H1 (cell line): Measurements from ENCODE around the gene LRP11. TPM values are rescaled to one million over a fixed set of nuclear protein-coding genes. Genes with fewer than 3 reads are reported as not detected.

Experiments
- CTCF ChIA-PET: fragments of 300-600 bp; sonication (Branson Sonifier 250); formaldehyde crosslinking; loops from one replicate; lab custom pipeline; 2021; ENCODE audit not compliant: partially characterized antibody; lab: Charles Lee
- POLR2A ChIA-PET: fragments of 300-600 bp; sonication (Branson Sonifier 250); formaldehyde crosslinking; loops from one replicate; lab custom pipeline; 2021; ENCODE audit warnings: inconsistent platforms; ENCODE audit not compliant: partially characterized antibody; lab: Charles Lee
- DNase-seq, 2 experiments: peaks; one replicate each; pipeline versions ENCODE4 v3.0.0 to v3.0.0-alpha.2; 2010 to 2022; ENCODE audit warnings: low spot score in 2 of 2, low read depth in 1 of 2, mixed read lengths in 1 of 2
- FAIRE-seq: peaks from 2 replicates; lab custom pipeline; 2011; peaks lifted over from hg19 to GRCh38; lab: Jason Lieb, UNC
- H2AFZ ChIP-seq: 2 replicates; pipeline ENCODE4 v1.8.1; 2012; ENCODE audit warnings: low read length, inconsistent platforms
- H2AK5ac ChIP-seq: 2 replicates; pipeline ENCODE4 v1.6.1; 2013; ENCODE audit warnings: low read depth, low read length
- H2BK120ac ChIP-seq: replicated peaks from 2 replicates; pipeline ENCODE3; 2013; ENCODE audit warnings: low read depth, low read length, inconsistent platforms
- H2BK12ac ChIP-seq: 2 replicates; pipeline ENCODE4 v1.6.1; 2013; ENCODE audit warnings: low read depth, low read length
- H2BK15ac ChIP-seq: 2 replicates; pipeline ENCODE4 v1.6.1; 2013; ENCODE audit warnings: low read length
- H2BK20ac ChIP-seq: 2 replicates; pipeline ENCODE4 v1.6.1; 2013; ENCODE audit warnings: low read length
- H2BK5ac ChIP-seq: 2 replicates; pipeline ENCODE4 v1.6.1; 2013; ENCODE audit warnings: low read depth, low read length
- H3K14ac ChIP-seq: 2 replicates; pipeline ENCODE4 v1.6.1; 2013; ENCODE audit warnings: inconsistent platforms; ENCODE audit not compliant: insufficient read length
- H3K18ac ChIP-seq: 2 replicates; pipeline ENCODE4 v1.6.1; 2013; ENCODE audit warnings: low read length; ENCODE audit errors: extremely low read depth
- H3K23ac ChIP-seq: 2 replicates; pipeline ENCODE4 v1.6.1; 2013; ENCODE audit warnings: inconsistent platforms; ENCODE audit not compliant: insufficient read length
- H3K23me2 ChIP-seq: 2 replicates; pipeline ENCODE4 v1.6.1; 2013; ENCODE audit warnings: low read depth, low read length
- H3K27ac ChIP-seq: 2 replicates; pipeline ENCODE4 v1.6.1; 2011; ENCODE audit warnings: low read depth, low read length, inconsistent platforms
- H3K27me3 ChIP-seq, 4 experiments: replicated peaks in 1 of 4; 1 replicate in 1 of 4; 2 replicates in 3 of 4; pipeline versions ENCODE4 v1.6.1 to v1.8.1; 2011 to 2013; ENCODE audit warnings: low read length in 3 of 4, mild to moderate bottlenecking in 3 of 4, inconsistent platforms in 2 of 4, mixed read lengths in 2 of 4, moderate library complexity in 1 of 4; ENCODE audit not compliant: control insufficient read depth in 3 of 4, insufficient read depth in 3 of 4; ENCODE audit errors: extremely low read depth in 1 of 4
- H3K36me3 ChIP-seq, 4 experiments: 2 replicates each; pipeline versions ENCODE4 v1.6.1 to v1.8.1; 2011 to 2013; ENCODE audit warnings: mild to moderate bottlenecking in 4 of 4, low read length in 3 of 4, moderate library complexity in 2 of 4, control low read depth in 1 of 4, inconsistent platforms in 1 of 4; ENCODE audit not compliant: insufficient read depth in 4 of 4, control insufficient read depth in 2 of 4
- H3K4ac ChIP-seq: replicated peaks from 2 replicates; pipeline ENCODE3; 2013; ENCODE audit warnings: low read length, low read depth, mixed read lengths, inconsistent platforms; ENCODE audit not compliant: insufficient read length
- H3K4me1 ChIP-seq, 4 experiments: replicated peaks in 1 of 4; 1 replicate in 1 of 4; 2 replicates in 3 of 4; pipeline versions ENCODE4 v1.6.1 to v1.8.1; 2011 to 2013; ENCODE audit warnings: low read length in 3 of 4, inconsistent platforms in 2 of 4, mixed read lengths in 1 of 4; ENCODE audit not compliant: insufficient read depth in 4 of 4, control insufficient read depth in 3 of 4
- H3K4me2 ChIP-seq, 2 experiments: 2 replicates each; pipeline versions ENCODE4 v1.6.1 to v1.8.1; 2011 to 2013; ENCODE audit warnings: low read depth in 2 of 2, low read length in 2 of 2, control low read depth in 1 of 2, inconsistent platforms in 1 of 2, mild to moderate bottlenecking in 1 of 2; ENCODE audit not compliant: insufficient read depth in 1 of 2
- H3K4me3 ChIP-seq, 4 experiments: fragments of 200-600, 300-600 bp in 1 of 4; sonication (generic), shearing (Covaris generic), sonication (Bioruptor Twin) in 1 of 4; 2 replicates each; pipeline versions ENCODE4 v1.5.1 to v1.8.1; 2011 to 2016; ENCODE audit warnings: low read length in 4 of 4, low read depth in 3 of 4, control low read depth in 2 of 4, inconsistent platforms in 2 of 4, mild to moderate bottlenecking in 2 of 4, mixed read lengths in 1 of 4, moderate library complexity in 1 of 4; ENCODE audit not compliant: insufficient read depth in 2 of 4; ENCODE audit errors: extremely low read depth in 1 of 4
- H3K56ac ChIP-seq: replicated peaks from 2 replicates; pipeline ENCODE3; 2013; ENCODE audit warnings: low read depth, mild to moderate bottlenecking, mixed read lengths, low read length, inconsistent platforms; ENCODE audit not compliant: insufficient read length
- H3K79me1 ChIP-seq: 2 replicates; pipeline ENCODE4 v1.6.1; 2013; ENCODE audit warnings: low read depth, low read length, control low read depth
- H3K79me2 ChIP-seq, 2 experiments: 2 replicates each; pipeline versions ENCODE4 v1.6.1 to v1.8.1; 2012 to 2013; ENCODE audit warnings: low read length in 2 of 2, mild to moderate bottlenecking in 2 of 2, inconsistent platforms in 1 of 2; ENCODE audit not compliant: insufficient read depth in 2 of 2, control insufficient read depth in 1 of 2
- H3K9ac ChIP-seq, 4 experiments: replicated peaks in 1 of 4; 1 replicate in 1 of 4; 2 replicates in 3 of 4; pipeline versions ENCODE4 v1.6.1 to v1.8.1; 2011 to 2013; ENCODE audit warnings: low read depth in 3 of 4, low read length in 3 of 4, control low read depth in 2 of 4, mild to moderate bottlenecking in 2 of 4, moderate library complexity in 2 of 4, inconsistent platforms in 1 of 4; ENCODE audit errors: extremely low read depth in 1 of 4
- H3K9me3 ChIP-seq, 2 experiments: 2 replicates each; pipeline versions ENCODE4 v1.6.1 to v1.8.1; 2012 to 2013; ENCODE audit warnings: mild to moderate bottlenecking in 2 of 2, moderate library complexity in 2 of 2, control low read depth in 1 of 2, inconsistent platforms in 1 of 2, low read depth in 1 of 2, low read length in 1 of 2, mixed read lengths in 1 of 2; ENCODE audit not compliant: insufficient read depth in 2 of 2
- H4K20me1 ChIP-seq, 2 experiments: replicated peaks in 1 of 2; 2 replicates each; pipeline versions ENCODE3 to v1.8.1; 2011 to 2013; ENCODE audit warnings: inconsistent platforms in 2 of 2, low read length in 2 of 2, mild to moderate bottlenecking in 1 of 2; ENCODE audit not compliant: insufficient read depth in 2 of 2, control insufficient read depth in 1 of 2
- H4K5ac ChIP-seq: 2 replicates; pipeline ENCODE4 v1.6.1; 2013; ENCODE audit warnings: low read length, low read depth, mixed read lengths, inconsistent platforms; ENCODE audit not compliant: insufficient read length
- H4K8ac ChIP-seq: 2 replicates; pipeline ENCODE4 v1.8.0; 2013; ENCODE audit warnings: mild to moderate bottlenecking, moderate library complexity, low read length, inconsistent platforms; ENCODE audit not compliant: insufficient read depth; ENCODE audit errors: extremely low read depth
- H4K91ac ChIP-seq: replicated peaks from 2 replicates; pipeline ENCODE3; 2013; ENCODE audit warnings: low read length, mixed read lengths, inconsistent platforms; ENCODE audit not compliant: insufficient read length
- ASH2L ChIP-seq: fragments of 200-600, 300-600 bp; sonication (generic); IDR thresholded peaks from one replicate; pipeline ENCODE4 v1.7.1; 2017; ENCODE audit warnings: low read length
- BCL11A ChIP-seq, 2 experiments: IDR thresholded peaks; one replicate each; pipeline ENCODE4 v1.6.1; 2011; ENCODE audit warnings: low read depth in 2 of 2, low read length in 2 of 2, mild to moderate bottlenecking in 2 of 2
- BRCA1 ChIP-seq: IDR thresholded peaks from 2 replicates; pipeline ENCODE4 v1.6.1; 2012; ENCODE audit warnings: low read depth, low read length, improper control_type of control experiment
- CHD2 ChIP-seq: IDR thresholded peaks from 2 replicates; pipeline ENCODE4 v1.6.1; 2012; ENCODE audit warnings: low read length, improper control_type of control experiment
- EP300 ChIP-seq, 2 experiments: IDR thresholded peaks; 1 replicate in 1 of 2; 2 replicates in 1 of 2; pipeline ENCODE4 v1.6.1; 2011 to 2012; ENCODE audit warnings: low read depth in 2 of 2, low read length in 2 of 2, mild to moderate bottlenecking in 2 of 2, borderline replicate concordance in 1 of 2, inconsistent platforms in 1 of 2, moderate library complexity in 1 of 2
- JUN ChIP-seq: IDR thresholded peaks from 2 replicates; pipeline ENCODE4 v1.6.1; 2011; ENCODE audit warnings: low read depth, mild to moderate bottlenecking, improper control_type of control experiment, low read length
- JUND ChIP-seq: IDR thresholded peaks from 2 replicates; pipeline ENCODE4 v1.6.1; 2011; ENCODE audit warnings: mild to moderate bottlenecking, improper control_type of control experiment, low read length
- MAFK ChIP-seq: IDR thresholded peaks from 2 replicates; pipeline ENCODE4 v1.6.1; 2012; ENCODE audit warnings: low read depth, mild to moderate bottlenecking, improper control_type of control experiment, low read length
- PHF8 ChIP-seq: fragments of 200-600 bp; sonication (generic); conservative IDR thresholded peaks from 2 replicates; pipeline ENCODE4 v1.7.1; 2012; ENCODE audit warnings: low read depth, mild to moderate bottlenecking, inconsistent platforms, low read length, moderate library complexity
- POU5F1 ChIP-seq: IDR thresholded peaks from 2 replicates; pipeline ENCODE4 v1.6.1; 2011; ENCODE audit warnings: low read depth, mild to moderate bottlenecking, low read length, moderate library complexity
- SIN3A ChIP-seq, 2 experiments: IDR thresholded peaks in 1 of 2; conservative IDR thresholded peaks in 1 of 2; 2 replicates each; pipeline ENCODE4 v1.6.1; 2011 to 2012; ENCODE audit warnings: low read length in 2 of 2, improper control_type of control experiment in 1 of 2, low read depth in 1 of 2, mild to moderate bottlenecking in 1 of 2
- SP2 ChIP-seq: IDR thresholded peaks from 2 replicates; pipeline ENCODE4 v1.6.1; 2012; ENCODE audit warnings: mild to moderate bottlenecking, low read length, inconsistent platforms
- TAF1 ChIP-seq: IDR thresholded peaks from 2 replicates; pipeline ENCODE4 v1.6.1; 2011; ENCODE audit warnings: mild to moderate bottlenecking, low read depth, low read length
- WGBS, 2 experiments: shearing (Covaris generic) in 1 of 2; methylation state at CpG; one replicate each; pipeline versions ENCODE4 v1.1.6 to v1.1.7; 2013 to 2015; ENCODE audit warnings: low lambda C conversion rate in 2 of 2, mixed read lengths in 2 of 2, inconsistent platforms in 1 of 2, low coverage in 1 of 2, missing lambda C conversion rate in 1 of 2; ENCODE audit not compliant: insufficient replicate concordance in 2 of 2, insufficient coverage in 1 of 2, insufficient read length in 1 of 2; ENCODE audit errors: extremely low coverage in 1 of 2, missing lambda C conversion rate in 1 of 2; 5-methylcytosine and 5-hydroxymethylcytosine counted together
- polyA plus RNA-seq, 7 experiments: library from polyadenylated mRNA; depleted of rRNA in 3 of 7; stranded (reverse) in 5 of 7; unstranded in 2 of 7; fragments of >200 nt in 5 of 7; fragments of 200-250 nt in 2 of 7; gene quantifications; 1 replicate in 5 of 7; 2 replicates in 1 of 7; 4 replicates in 1 of 7; pipeline versions ENCODE4 v1.2.1 to v1.2.3, GENCODE V29; 2011 to 2013; ENCODE audit warnings: missing spikeins in 2 of 7, mixed read lengths in 2 of 7
- total RNA-seq: library from RNA; stranded (reverse); fragmentation: NEBNext Ultra II Directional; extraction: Animal tissue kit (Norgen Biotek cat#: 25700); gene quantifications from 2 replicates; pipeline ENCODE4 v1.2.1, GENCODE V29; 2021

LRP11 gene
- total and polyA plus RNA-seq, 2 of the 8 experiments (the other 6 are each of a cell fraction or from before 2014, with no cell fraction given), result 11.0 to 20.0 TPM

DNA sequence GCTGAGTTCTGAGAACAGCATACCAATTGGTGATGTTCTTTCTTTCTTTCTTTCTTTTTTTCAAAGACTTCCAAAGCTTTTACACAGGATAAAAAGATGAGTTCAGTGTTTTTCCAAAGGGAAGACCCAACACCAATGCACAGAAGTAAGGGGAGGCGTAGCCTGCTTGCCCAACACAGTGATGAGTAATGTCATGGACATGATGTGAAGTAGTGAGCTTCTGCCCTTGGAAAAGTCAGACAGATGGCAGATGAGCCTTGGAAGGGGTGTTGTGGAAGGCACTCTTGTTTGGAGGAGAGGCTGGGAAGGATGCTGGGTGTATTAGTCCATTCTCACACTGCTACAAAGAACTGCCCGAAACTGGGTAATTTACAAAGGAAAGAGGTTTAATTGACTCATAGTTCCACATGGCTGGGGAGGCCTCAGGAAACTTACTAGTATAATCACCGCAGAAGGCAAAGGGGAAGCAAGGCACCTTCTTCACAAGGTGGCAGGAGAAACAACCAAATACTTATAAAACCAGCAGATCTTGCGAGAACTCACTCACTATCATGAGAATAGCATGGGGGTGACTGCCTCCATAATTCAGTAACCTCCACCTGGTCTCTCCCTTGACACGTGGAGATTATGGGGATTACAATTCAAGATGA is 12.6 kb downstream of the LRP11 start:
- CTCF ChIA-PET, result interaction anchor here (1.1 to 2.6 kb wide), 5 partner anchors 11 to 17 kb away, joined by 3 to 17 read pairs (median 11); no protein-coding TSS in a partner anchor
- Histone ChIP-seq H2BK120ac (no peak overlapping the region), H3K56ac (no peak overlapping the region), H4K20me1 (no peaks in the 10 kb centered on the region), H2AK5ac (no peak overlapping the region), H3K36me3 (no peaks in the 10 kb centered on the region), H4K8ac (no peak overlapping the region), H3K4me1 (peaks cover 0 to 7% (median 0%) of the 10 kb centered on the region in 4 experiments; a peak in 4 of 7 replicates), H3K79me1 (no peaks in the 10 kb centered on the region), H3K9me3 (no peaks in the 10 kb centered on the region), H3K4me3 (no peak overlapping the region), H2AFZ (no peak overlapping the region), H2BK20ac (no peak overlapping the region), H2BK15ac (no peak overlapping the region), H3K14ac (no peak overlapping the region), H2BK5ac (no peak overlapping the region), H3K79me2 (no peaks in the 10 kb centered on the region), H3K9ac (no peak overlapping the region), H3K23me2 (no peaks in the 10 kb centered on the region), H3K27me3 (no peaks in the 10 kb centered on the region), H3K4me2 (no peak overlapping the region), H3K27ac (no peak overlapping the region), H3K23ac (no peak overlapping the region), H3K18ac (no peak overlapping the region), H3K4ac (no peak overlapping the region), H4K91ac (no peak overlapping the region), H2BK12ac (no peak overlapping the region), H4K5ac (no peak overlapping the region)
- 92% methylated on average over 5 of the region's 5 CpGs; no CpG with 5 or more reads in 1 of the 2 experiments for WGBS, 2 experiments
- DNase-seq (no peak), FAIRE-seq (no peak)
- POLR2A ChIA-PET, result interaction anchor here (1.6 kb wide), 1 partner anchor 10 kb away, joined by 5 read pairs; no protein-coding TSS in a partner anchor
- TF ChIP-seq MAFK, result no peak
- no peak for TF ChIP-seq PHF8
- TF ChIP-seq SIN3A (conservative IDR thresholded peaks at IDR 0.05 in 1 of 2, IDR thresholded peaks at IDR 0.05 in 1 of 2; ENCODE audit: low read depth in 1 of 2, low read length in 2 of 2), result no peak
- no peak for TF ChIP-seq CHD2
- TF ChIP-seq JUND, result no peak
- TF ChIP-seq TAF1, result no peak
- no peak for TF ChIP-seq BCL11A (IDR thresholded peaks at IDR 0.05; ENCODE audit: low read depth in 2 of 2, low read length in 2 of 2)
- no peak for TF ChIP-seq JUN
- no peak for TF ChIP-seq SP2
- TF ChIP-seq ASH2L, result no peak
- no peak for TF ChIP-seq BRCA1
- no peak for TF ChIP-seq POU5F1
- TF ChIP-seq EP300 (IDR thresholded peaks at IDR 0.05; ENCODE audit: borderline replicate concordance in 1 of 2, low read depth in 2 of 2, low read length in 2 of 2), result no peak
